Erythroblast (primary cell): ENCODE data around the gene PSKH1.

Experiments
- GATA1 ChIP-seq: IDR thresholded peaks from 2 replicates; pipeline ENCODE4 v1.6.1; 2011; ENCODE audit warnings: low read depth, mild to moderate bottlenecking, control low read depth, low read length, moderate library complexity
- POLR2A ChIP-seq: IDR thresholded peaks from 2 replicates; pipeline ENCODE4 v1.6.1; 2011; ENCODE audit warnings: mild to moderate bottlenecking, low read length

GRCh38 chr16:67879936-67880335 is 13.1 kb upstream of the PSKH1 start:
- TF ChIP-seq POLR2A (no peak), GATA1 (no peak)
